ENCODE results near the gene SETD9.

SETD9 gene

DNA sequence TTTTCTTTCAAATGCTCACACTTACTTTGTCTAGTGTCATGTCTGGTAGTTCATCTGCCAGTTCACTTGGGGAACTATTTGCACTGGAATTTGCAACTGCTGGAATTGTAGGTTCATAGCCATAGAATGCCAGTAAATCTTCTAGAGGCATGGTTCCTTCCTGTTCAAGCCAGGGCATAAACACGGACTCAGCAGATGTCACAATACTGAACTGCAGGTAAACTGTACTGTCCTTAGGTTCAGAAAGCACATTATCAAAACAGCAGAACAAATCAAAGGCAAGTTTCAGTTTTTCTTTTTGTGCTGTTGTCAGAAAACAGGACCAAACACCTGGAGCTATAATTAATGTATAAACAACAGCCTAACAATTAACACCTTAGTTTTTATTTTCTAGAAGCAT, 29.5 kb downstream of the SETD9 start:
- DNase-seq: no peak

DNA sequence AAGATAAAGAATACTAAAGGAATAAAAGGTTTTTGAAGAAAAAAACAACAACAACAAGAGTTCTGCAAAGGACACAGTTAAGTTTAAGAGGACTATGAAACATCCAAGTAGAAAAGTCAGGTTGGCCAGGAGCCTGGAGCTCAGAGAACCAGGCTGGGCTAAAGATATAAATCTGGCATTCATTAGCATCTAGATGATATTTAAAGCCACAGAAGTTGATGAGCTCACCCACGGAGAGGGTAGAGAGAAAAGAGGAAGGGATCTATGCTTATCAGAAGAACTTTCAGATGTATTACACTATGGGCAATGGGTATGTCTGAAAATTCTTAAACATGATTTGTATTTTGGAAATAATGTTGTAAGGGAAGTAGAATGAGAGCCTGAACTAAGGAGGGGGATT, 32.6 kb downstream of the SETD9 start:
- no peak for DNase-seq

DNA sequence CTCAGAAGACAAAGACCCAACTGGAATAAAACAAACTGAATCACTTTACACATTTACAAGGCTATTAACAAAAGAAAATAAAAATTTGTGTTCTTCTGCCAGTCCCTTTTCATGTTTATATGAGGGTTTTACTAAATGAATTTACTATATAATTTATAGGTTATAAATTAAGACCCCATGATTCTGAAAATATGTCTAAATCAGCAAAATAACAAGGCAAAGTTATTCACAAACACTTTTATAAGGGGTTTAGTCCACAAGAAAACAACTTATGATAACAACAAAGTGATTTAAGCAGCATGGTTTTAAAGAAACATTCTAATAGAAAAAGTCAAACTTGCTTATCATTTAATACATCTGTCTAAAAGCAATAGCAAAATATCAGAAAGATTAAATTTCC, 37.7 kb downstream of the SETD9 start:
- no peak for DNase-seq

DNA sequence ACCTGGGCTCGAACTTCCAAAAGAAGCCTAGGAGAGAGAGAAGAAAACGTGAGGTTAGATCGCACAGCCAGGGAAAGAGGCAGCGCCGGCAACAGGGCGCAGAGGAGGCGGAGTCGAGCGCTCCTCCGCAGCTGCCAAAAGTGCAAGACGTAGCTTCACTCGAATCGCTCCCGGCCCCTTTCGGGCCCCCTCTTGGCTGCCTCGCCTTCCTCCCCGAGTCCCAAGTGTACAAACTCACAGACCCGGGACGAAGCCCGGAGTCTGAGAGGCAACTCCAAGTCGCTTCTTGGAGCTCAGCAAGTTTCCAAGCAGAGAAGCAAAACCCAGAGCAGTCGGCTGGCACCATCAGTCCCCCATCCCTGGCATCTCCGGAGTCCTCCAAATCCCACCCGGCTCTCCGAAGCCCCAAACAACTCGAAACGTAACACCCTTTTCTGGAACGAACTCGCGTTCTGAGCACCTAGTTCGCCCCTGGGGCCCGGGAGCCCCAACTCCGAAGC, 41.3 kb downstream of the SETD9 start:
- peak in 3 of 4 experiments; percentile 9 to 26 (median 22) for DNase-seq

DNA sequence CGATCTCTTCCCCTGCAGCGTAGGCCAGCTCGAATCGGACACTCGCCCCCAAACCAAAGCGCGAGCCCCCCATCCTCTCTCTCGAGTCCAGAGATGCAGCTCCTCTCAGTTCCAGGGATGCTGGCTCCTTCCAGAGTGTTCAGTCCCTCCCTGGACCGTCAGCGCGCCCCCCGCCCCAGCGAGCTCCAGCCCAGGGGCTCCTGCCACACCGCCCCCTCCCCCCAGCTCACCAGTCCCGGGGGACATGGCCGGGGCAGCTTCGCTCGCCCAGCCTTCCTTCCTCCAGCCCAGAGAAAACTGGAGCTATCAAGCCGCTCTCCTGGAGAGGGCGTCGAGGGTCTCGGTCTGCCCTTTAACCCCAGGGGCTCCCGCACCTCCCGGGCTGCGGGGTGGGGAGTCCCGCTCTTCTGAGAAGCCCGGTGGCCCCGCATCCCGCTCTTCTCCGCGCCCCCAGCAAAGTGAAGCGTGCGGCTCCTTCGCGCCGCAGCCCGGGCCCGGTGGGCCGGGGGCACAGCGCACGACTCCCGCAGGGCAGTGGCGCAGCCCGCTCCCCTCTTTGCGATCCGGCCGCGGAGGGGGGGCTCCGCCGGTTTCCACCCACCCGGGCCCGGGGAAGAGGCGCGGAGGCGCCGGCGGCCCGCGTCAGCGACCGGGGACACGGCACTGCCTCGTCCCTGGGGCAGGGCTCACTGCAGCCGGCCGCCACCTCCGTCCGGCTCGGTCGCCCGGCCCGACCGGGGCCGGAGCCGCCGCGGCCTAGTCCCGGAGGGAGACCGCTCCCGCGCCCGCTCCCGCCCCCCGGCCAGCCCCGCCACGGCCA, 41.9 kb downstream of the SETD9 start:
- peak in 2 of 4 experiments; percentile 2 to 26 for DNase-seq

DNA sequence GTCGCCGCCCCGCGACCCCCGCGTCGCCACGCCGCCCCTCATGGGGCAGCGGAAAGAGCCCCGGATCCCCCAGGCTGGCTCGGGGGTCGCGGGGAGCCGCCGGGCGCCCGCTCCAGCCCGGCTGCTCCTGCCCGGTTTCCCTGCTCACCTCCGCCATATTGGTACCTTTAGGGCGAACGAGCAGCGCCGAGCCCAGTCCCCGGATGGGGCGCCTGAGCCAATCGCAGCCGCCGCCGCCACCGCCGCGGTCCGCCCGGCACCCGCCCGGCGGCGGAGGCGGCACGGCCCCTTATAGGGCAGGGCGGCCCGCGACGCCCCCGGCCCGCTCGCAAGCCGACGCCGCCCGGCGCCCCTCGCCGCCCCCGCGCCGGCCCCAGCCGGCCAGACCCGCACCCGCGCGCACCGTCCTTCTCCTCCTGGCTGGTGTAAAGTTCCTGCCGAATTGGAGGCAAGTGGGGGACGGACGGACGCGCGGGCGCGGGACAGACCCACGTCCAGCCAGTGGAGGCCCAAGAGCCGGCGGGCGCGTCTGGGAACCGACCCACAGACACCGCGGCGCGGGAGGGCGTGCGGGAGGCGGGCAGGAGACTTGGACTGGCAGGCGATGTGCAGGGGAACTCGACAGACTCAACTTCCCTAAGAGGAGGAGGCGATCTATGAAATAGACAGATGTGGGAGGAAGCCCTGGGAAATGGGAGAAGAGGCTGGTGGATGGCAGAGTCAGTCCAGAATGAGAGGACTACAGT, 42.7 kb downstream of the SETD9 start, which contains the start of gene MIER3:
MIER3 (minus strand) TSS at position 178 of the 746 bp plus-strand sequence; CDS start at position 157, 21 bp downstream.
- DNase-seq: peak; percentile 53 to 72 (median 65)

DNA sequence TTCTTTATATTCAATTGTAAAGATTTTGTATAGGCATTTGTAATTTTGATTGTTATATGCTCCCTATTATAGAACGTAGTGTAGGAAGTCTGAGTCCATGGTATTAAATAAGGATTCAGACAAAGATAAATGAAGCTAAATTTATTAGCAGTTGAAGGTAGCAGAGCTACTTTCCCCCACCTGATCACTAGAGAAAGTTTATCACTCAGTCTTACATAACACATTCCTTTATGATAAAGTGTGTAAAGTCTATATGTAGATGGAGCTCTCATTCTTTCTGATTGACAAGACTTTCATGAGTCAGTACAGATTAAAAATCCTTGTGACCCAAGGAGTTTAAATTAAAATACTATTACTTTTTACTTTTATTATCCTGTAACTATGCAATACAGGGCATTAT, 44.9 kb downstream of the SETD9 start:
- DNase-seq: no peak

DNA sequence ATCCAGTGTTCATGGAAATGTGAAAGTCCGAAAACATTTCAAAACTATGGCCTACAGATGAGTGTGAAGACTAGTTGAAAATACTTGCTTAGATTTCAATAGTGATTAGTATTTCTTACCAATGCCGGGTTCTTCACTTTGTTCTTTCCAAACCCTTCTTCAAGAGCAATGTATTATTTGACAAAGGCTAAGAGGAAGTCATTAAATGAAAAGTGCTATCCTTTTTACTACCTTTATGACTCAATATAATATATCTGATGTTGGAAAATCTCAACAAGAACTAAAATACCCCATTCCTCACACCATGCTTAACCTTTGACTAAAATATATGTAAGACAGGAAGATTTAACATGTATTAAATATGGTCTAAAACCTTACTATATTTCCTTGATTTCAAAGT, 49.2 kb downstream of the SETD9 start:
- DNase-seq: no peak

DNA sequence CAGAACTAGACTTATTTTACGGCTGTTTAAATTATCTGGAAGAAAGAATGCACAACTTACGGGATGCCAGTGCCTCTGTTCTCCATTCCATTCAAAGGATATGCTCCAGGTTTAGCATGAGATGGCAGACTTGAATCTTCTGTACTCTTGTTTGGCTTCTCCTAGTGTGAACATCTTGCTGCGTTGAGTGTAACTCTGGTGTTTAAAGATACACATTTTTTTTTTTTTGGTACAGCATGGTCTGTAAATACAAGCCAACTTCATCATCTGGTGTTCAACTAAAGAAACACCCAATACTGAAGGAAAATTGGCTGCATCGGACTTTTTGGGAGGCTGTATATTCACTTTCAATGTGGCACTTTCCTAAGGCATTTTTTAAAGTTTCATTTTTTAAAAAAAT, 49.9 kb downstream of the SETD9 start:
- no peak for DNase-seq

DNA sequence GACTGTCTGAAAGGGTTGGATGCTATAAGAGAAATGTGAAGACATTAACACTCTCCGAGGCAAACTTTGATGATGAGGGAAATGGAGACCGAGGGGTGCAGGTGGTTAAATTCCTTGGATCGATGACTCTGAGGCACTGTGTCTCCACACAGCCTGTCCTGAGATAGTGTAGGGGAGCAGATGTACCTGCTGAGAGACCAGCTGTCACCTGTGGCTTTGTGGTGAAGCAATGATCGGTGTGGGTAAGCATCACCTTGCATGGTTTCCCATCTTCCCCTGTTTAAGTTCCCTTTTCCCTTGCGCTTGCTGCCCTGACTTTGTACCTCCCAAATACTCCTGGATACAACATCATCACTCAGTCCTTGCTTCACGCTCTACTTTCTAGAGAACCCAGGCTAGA, 52.4 kb downstream of the SETD9 start:
- no peak for DNase-seq

DNA sequence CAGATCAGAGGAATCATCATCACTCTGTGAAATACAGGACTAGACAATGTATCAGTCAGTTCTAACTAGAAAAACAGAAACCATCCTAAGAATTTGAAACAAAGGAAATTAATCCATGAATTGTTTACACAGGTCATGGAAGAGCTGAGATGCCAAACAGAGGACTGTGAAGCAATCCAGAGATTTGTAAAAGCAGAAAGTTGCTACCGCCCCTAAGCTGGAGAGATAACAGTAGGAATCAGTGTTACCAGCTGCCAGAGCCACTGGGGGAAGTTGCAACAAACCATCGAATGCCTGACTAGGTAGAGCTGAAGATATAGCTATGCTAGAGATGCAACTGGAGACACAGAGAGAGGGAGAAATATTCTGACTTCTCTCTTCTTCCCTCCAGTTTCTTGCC, 52.9 kb downstream of the SETD9 start:
- DNase-seq: no peak

DNA sequence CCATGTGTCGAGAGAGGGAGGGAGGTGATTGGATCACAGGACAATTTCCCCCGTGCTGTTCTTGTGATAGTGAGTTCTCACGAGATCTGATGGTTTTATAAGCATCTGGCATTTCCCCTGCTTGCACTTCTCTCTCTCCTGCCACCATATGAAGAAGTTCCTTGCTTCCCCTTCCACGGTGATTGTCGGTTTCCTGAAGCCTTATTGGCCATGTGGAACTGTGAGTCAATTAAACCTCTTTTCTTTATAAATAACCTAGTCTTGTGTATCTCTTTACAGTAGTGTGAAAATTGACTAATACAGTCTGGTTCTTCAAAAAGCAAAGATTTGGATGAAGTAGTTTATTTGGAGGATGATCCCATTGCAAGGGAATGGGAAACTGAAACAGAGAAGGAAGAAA, 53.9 kb downstream of the SETD9 start:
- DNase-seq: no peak

DNA sequence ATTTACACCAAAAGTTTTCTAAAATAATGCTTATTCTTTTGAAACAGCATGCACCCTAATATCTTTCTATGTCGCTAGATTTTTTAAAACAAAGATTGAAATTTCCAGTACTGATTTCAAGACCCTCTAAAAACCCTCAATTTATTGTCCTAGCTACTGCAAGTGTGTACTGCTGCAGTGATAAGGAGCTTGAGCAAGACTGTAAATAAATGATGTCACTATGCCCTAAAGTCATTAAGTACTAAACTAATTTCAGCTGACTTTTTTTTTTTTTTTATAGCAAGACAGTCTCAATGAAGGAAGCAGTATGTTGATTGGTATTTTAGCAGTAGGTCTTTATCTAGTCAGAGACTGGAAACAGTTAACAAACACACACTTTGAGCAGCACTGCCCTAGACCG, 54.8 kb downstream of the SETD9 start:
- DNase-seq: no peak

Measured in activated CD4-positive, CD25-positive, alpha-beta regulatory T cell (primary cell).